Astrocyte (in vitro differentiated cells and primary cell): ENCODE measurements around the gene NCAM2. TPM values are rescaled to one million over a fixed set of nuclear protein-coding genes. Genes with fewer than 3 reads are reported as not detected.

ENCODE experiments used
- DNase-seq: peaks from one replicate; pipeline ENCODE4 v3.0.0-alpha.2; 2010; ENCODE audit warnings: low read depth
- FAIRE-seq: peaks from 2 replicates; lab custom pipeline; 2011; peaks lifted over from hg19 to GRCh38; lab: Jason Lieb, UNC
- H2AFZ ChIP-seq: 2 replicates; pipeline ENCODE4 v1.6.0; 2012; ENCODE audit warnings: low read depth, low read length, inconsistent platforms
- H3K27ac ChIP-seq: 2 replicates; pipeline ENCODE4 v1.5.1; 2011; ENCODE audit warnings: low read depth, low read length, inconsistent platforms
- H3K27me3 ChIP-seq: 2 replicates; pipeline ENCODE4 v1.6.0; 2011; ENCODE audit warnings: low read length, inconsistent platforms; ENCODE audit not compliant: insufficient read depth
- H3K36me3 ChIP-seq: 2 replicates; pipeline ENCODE4 v1.5.1; 2011; ENCODE audit warnings: low read length, inconsistent platforms; ENCODE audit not compliant: insufficient read depth
- H3K4me1 ChIP-seq: 2 replicates; pipeline ENCODE4 v1.5.1; 2011; ENCODE audit warnings: low read length, inconsistent platforms; ENCODE audit not compliant: insufficient read depth
- H3K4me2 ChIP-seq: 2 replicates; pipeline ENCODE4 v1.6.0; 2012; ENCODE audit warnings: low read length, inconsistent platforms
- H3K4me3 ChIP-seq: 2 replicates; pipeline ENCODE4 v1.5.1; 2011; ENCODE audit warnings: low read depth, mild to moderate bottlenecking, low read length, inconsistent platforms; ENCODE audit not compliant: insufficient read depth
- H3K79me2 ChIP-seq: 2 replicates; pipeline ENCODE4 v1.6.0; 2012; ENCODE audit warnings: mild to moderate bottlenecking, low read length, inconsistent platforms; ENCODE audit not compliant: insufficient read depth
- H3K9ac ChIP-seq: 2 replicates; pipeline ENCODE4 v1.6.0; 2012; ENCODE audit warnings: mild to moderate bottlenecking, low read length, inconsistent platforms
- H3K9me3 ChIP-seq: 2 replicates; pipeline ENCODE4 v1.5.1; 2012; ENCODE audit warnings: low read depth, mild to moderate bottlenecking, low read length, inconsistent platforms; ENCODE audit not compliant: insufficient read depth
- H4K20me1 ChIP-seq: 2 replicates; pipeline ENCODE4 v1.6.0; 2012; ENCODE audit warnings: low read length, inconsistent platforms; ENCODE audit not compliant: insufficient read depth
- H3K27ac Mint-ChIP-seq: one replicate; pipeline ENCODE4 v1.8.0; 2021; ENCODE audit warnings: mild to moderate bottlenecking, mixed read lengths; ENCODE audit not compliant: unreplicated experiment
- H3K27me3 Mint-ChIP-seq: one replicate; pipeline ENCODE4 v1.8.0; 2021; ENCODE audit warnings: low read depth, mixed read lengths; ENCODE audit not compliant: unreplicated experiment
- H3K36me3 Mint-ChIP-seq: one replicate; pipeline ENCODE4 v1.8.0; 2021; ENCODE audit warnings: low read depth, mixed read lengths; ENCODE audit not compliant: unreplicated experiment
- H3K4me1 Mint-ChIP-seq: one replicate; pipeline ENCODE4 v1.8.0; 2021; ENCODE audit warnings: low read depth, mixed read lengths; ENCODE audit not compliant: unreplicated experiment
- H3K4me3 Mint-ChIP-seq: one replicate; pipeline ENCODE4 v1.8.0; 2021; ENCODE audit warnings: mild to moderate bottlenecking, moderate library complexity, mixed read lengths; ENCODE audit not compliant: unreplicated experiment
- H3K9me3 Mint-ChIP-seq: one replicate; pipeline ENCODE4 v1.8.0; 2021; ENCODE audit warnings: mild to moderate bottlenecking, mixed read lengths; ENCODE audit not compliant: unreplicated experiment
- EZH2 ChIP-seq: IDR thresholded peaks from 2 replicates; pipeline ENCODE4 v1.6.1; 2012; ENCODE audit warnings: mild to moderate bottlenecking, low read length, inconsistent platforms; ENCODE audit not compliant: insufficient read depth
- total RNA-seq: library from RNA; stranded (reverse); gene quantifications from 2 replicates; pipeline ENCODE4 v1.2.1, GENCODE V29; 2021
- TF ChIP-seq, protein P1 (sequence below): IDR thresholded peaks from 2 replicates; pipeline ENCODE4 v1.5.1; 2011; ENCODE audit warnings: low read depth, mild to moderate bottlenecking, inconsistent platforms, low read length, moderate library complexity; ENCODE audit not compliant: insufficient read depth

The NCAM2 gene
- total RNA-seq, 1 donor from 2014 or later, result 6.8 TPM

DNA sequence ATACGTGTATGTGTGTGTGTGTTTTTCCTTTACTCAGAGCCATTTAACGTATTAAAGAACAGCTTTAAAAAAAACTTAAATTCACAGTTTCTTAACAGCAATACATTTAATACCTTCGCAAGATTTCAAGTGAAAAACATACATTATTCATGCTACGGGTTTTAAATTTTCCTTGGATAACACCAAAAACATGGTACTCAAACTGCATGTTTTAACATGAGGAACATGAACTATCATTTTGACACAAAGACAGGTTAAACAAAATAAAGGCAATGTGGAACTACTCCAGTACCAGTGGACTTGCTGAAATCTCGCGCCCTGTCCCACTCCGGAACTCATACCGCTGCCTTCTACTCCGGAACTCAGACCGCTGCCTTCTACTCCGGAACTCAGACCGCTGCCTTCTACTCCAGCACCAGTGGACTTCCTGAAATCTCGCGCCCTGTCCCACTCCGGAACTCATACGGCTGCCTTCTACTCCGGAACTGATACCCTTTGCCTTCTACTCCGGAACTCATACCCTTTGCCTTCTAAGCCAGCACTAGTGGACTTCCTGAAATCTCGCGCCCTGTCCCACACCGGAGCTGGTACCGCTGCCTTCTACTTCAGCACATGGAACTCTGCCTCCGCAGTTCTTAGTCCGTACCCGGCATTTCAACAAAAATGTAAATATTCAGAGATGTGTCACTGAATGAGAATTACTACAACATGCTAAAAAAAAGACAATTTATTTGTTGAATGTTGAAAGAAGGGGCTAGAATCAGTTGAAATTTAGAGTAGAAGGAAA, 148.6 kb downstream of the NCAM2 start:
- Mint-ChIP-seq H3K9me3 (no peaks in the 10 kb centered on the region), H3K27me3 (no peaks in the 10 kb centered on the region), H3K27ac (no peak overlapping the region), H3K4me1 (no peaks in the 10 kb centered on the region), H3K4me3 (no peak overlapping the region), H3K36me3 (no peaks in the 10 kb centered on the region)
- Histone ChIP-seq H3K9me3 (no peaks in the 10 kb centered on the region), H3K36me3 (no peaks in the 10 kb centered on the region), H3K79me2 (no peaks in the 10 kb centered on the region), H3K4me2 (no peak overlapping the region), H4K20me1 (no peaks in the 10 kb centered on the region), H3K4me3 (no peak overlapping the region), H3K9ac (no peak overlapping the region), H2AFZ (no peak overlapping the region), H3K27ac (no peak overlapping the region), H3K27me3 (no peaks in the 10 kb centered on the region), H3K4me1 (no peaks in the 10 kb centered on the region)
- no peak for FAIRE-seq
- no peak for DNase-seq
- TF ChIP-seq EZH2, result no peak
- TF ChIP-seq, protein P1, sequence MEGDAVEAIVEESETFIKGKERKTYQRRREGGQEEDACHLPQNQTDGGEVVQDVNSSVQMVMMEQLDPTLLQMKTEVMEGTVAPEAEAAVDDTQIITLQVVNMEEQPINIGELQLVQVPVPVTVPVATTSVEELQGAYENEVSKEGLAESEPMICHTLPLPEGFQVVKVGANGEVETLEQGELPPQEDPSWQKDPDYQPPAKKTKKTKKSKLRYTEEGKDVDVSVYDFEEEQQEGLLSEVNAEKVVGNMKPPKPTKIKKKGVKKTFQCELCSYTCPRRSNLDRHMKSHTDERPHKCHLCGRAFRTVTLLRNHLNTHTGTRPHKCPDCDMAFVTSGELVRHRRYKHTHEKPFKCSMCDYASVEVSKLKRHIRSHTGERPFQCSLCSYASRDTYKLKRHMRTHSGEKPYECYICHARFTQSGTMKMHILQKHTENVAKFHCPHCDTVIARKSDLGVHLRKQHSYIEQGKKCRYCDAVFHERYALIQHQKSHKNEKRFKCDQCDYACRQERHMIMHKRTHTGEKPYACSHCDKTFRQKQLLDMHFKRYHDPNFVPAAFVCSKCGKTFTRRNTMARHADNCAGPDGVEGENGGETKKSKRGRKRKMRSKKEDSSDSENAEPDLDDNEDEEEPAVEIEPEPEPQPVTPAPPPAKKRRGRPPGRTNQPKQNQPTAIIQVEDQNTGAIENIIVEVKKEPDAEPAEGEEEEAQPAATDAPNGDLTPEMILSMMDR, result no peak

GRCh38 chr21:21147374-21147745, 149.2 kb downstream of the NCAM2 start:
- Mint-ChIP-seq H3K9me3 (no peaks in the 10 kb centered on the region), H3K36me3 (no peaks in the 10 kb centered on the region), H3K4me3 (no peak overlapping the region), H3K4me1 (no peaks in the 10 kb centered on the region), H3K27me3 (no peaks in the 10 kb centered on the region), H3K27ac (no peak overlapping the region)
- H3K79me2 ChIP-seq, result no peaks in the 10 kb centered on the region
- H3K36me3 ChIP-seq, result no peaks in the 10 kb centered on the region
- H2AFZ ChIP-seq, result no peak overlapping the region
- H3K4me1 ChIP-seq, result no peaks in the 10 kb centered on the region
- DNase-seq (no peak), FAIRE-seq (no peak)
- H3K9me3 ChIP-seq, result no peaks in the 10 kb centered on the region
- H3K27ac ChIP-seq, result no peak overlapping the region
- no peaks in the 10 kb centered on the region for H3K27me3 ChIP-seq
- no peaks in the 10 kb centered on the region for H4K20me1 ChIP-seq
- no peak for TF ChIP-seq EZH2
- TF ChIP-seq, protein P1, result no peak
- H3K4me3 ChIP-seq, result no peak overlapping the region
- H3K9ac ChIP-seq, result no peak overlapping the region
- H3K4me2 ChIP-seq, result no peak overlapping the region

- no peak overlapping the region for H3K4me3 Mint-ChIP-seq
- H2AFZ ChIP-seq, result no peak overlapping the region
- H3K4me2 ChIP-seq, result no peak overlapping the region
- H3K36me3 ChIP-seq, result no peaks in the 10 kb centered on the region
- no peaks in the 10 kb centered on the region for H4K20me1 ChIP-seq
- H3K27ac Mint-ChIP-seq, result no peak overlapping the region
- H3K27ac ChIP-seq, result no peak overlapping the region
- no peaks in the 10 kb centered on the region for H3K27me3 Mint-ChIP-seq
- no peaks in the 10 kb centered on the region for H3K4me1 Mint-ChIP-seq
- no peaks in the 10 kb centered on the region for H3K4me1 ChIP-seq
- no peak overlapping the region for H3K4me3 ChIP-seq
- H3K9me3 Mint-ChIP-seq, result no peaks in the 10 kb centered on the region
- H3K79me2 ChIP-seq, result no peaks in the 10 kb centered on the region
- no peak for FAIRE-seq
- H3K36me3 Mint-ChIP-seq, result no peaks in the 10 kb centered on the region
- no peak for DNase-seq
- H3K9me3 ChIP-seq, result no peaks in the 10 kb centered on the region
- H3K9ac ChIP-seq, result no peak overlapping the region
- TF ChIP-seq, protein P1, result no peak
- no peak for TF ChIP-seq EZH2
- no peaks in the 10 kb centered on the region for H3K27me3 ChIP-seq
Observed at GRCh38 chr21:21148009-21148408, 149.8 kb downstream of the NCAM2 start.
